Activated naive CD8-positive, alpha-beta T cell treated with anti-CD3 and anti-CD28 coated beads, Interleukin-2, amount 50 U/mL, for 16 hours (primary cell): ENCODE results near the gene GARIN5A.
"Not testable (repeated sequence)": the region's sequence is repeated elsewhere in the genome, so short reads cannot be mapped to it uniquely, and the experiment has no call there.

Experiments used
- DNase-seq: peaks from one replicate; pipeline ENCODE4 v3.0.0-alpha.2; 2020; ENCODE audit warnings: low read depth, low spot score

GARIN5A gene

DNA sequence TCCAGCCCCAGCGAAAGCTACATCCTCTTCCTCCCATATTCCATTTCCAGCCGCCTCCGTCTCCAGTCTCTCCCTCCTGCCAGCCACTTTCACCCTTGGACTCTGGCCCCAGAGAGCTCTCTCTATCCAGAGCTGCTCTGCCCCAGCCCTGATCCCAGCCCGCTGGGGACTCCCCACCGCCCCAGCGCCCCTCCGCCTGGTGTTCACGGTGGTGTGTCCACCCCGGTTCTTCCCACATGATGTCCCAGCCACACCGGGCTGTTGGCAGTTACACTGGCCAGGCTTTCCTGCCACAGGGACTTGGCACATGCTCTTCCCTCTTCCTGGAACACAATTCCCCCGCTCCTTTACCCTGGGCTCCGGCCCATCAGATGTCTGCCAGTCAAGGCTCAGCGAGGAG is 11.6 kb downstream of the GARIN5A start:
- no peak for DNase-seq

DNA sequence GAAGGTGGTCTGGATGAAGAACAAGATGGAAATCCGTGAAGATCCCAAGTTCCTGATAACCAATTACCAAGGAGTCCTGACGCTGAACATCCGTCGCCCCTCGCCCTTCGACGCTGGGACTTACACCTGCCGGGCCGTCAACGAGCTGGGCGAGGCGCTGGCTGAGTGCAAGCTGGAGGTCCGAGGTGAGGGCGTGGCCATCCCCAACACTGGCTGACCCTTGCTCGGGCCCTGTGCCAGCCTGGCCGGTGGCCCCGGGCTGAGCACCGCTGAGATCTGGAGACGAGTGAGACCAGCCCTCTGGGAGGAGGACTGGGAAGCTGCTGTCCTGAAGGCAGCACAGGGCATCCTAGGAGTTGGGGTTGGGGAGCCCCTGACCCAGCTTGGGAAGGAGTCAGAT is 12.3 kb downstream of the GARIN5A start:
- DNase-seq, result no peak

DNA sequence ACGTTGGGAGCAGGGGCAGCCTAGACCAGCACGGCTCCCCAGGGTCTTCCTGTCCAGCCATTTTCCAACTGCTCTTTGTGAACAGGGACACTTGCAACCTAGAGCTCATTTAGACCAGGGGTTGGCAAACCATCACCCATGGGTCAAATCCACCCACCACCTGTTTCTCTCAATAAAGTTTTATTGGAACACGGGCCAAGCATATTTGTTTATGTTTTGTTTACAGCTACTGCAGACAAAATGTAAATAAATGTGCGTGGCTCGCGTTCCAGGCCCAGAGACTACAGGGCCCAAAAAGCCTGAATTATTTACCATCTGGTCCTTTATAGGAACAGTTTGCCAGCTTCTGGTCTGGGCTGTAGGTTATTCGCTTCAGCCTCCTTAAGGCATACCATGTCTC is 13.7 kb downstream of the GARIN5A start:
- DNase-seq, result no peak

DNA sequence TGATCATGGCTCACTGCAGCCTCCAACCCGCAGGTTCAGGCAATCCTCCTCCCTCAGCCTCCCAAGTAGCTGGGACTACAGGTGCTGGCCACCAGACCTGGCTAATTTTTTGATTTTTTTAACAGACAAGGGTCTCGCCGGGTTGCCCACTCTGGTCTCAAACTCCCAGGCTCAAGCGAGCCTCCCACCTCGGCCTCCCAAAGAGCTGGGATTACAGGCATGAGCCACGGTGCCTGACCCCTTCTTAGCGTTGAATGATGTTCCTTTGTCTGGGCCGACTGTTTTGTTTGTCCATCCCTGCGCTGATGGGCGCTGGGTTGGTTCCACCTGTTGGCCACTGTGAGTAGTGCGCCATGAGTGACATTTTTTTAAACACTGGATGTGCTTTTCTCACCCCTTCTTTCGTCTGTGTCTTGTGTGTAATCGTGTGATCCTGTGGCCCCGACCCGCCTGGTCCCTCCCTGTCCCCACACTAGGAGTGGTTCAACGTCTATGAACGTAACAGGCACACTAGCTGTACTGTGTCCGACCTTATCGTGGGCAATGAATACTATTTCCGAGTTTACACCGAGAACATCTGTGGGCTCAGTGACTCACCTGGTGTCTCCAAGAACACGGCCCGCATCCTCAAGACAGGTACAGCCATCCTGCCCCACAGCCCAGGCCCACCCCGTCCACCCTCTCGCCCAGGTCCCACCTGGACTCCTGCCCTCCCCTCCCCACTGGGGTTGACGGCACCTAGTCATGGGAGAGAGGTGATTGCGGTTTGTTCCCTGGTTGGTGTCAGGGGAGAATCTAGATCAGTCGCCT is 15.4 kb downstream of the GARIN5A start:
- peak; percentile 19 for DNase-seq

DNA sequence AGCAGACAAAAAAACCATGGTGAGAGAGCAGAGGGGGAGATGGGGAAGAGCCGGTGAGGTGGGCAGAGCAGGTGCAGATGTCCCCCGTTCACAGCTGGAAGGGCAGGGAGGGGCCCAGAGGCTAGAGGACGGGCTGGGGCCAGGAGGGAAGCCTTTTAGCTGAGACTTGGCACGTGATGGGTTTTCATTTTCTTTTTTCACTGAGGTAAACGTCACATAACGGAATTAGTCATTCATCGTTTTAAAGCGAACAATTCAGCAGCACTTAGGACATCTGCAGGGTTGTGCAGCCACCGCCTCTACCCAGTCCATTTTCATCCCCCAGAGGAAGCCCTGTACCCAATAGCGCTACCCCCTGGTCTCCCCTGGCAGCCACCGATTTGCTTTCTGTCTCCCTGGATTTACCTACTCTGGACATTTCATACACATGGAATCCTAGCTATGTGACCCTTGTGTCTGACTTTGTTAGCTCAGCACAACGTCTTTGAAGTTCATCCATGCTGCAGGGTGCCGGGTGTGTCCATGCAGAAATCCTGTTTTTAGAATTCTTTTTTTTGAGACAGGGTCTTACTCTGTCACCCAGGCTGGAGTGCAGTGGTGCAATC is 16.4 kb downstream of the GARIN5A start:
- DNase-seq, result no peak

DNA sequence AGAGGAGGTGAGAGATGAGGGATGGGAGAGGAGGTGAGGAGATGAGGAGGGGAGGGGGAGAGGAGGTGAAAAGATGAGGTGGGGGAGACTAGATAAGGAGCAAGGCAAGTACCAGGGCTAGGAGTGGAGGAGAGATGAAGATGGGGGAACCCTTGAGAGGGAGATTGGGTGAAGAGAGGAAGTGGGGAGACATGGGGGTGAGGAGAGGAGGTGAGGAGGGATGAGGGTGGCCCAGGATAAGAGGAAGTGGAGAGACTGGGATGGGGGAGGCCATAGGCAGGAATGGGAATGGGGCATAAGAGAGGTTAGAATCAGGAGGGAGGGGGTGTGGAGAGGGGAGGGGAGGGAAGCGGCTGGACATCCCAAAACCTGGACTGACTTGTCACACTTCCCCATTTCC is 17.0 kb downstream of the GARIN5A start:
- no peak for DNase-seq

DNA sequence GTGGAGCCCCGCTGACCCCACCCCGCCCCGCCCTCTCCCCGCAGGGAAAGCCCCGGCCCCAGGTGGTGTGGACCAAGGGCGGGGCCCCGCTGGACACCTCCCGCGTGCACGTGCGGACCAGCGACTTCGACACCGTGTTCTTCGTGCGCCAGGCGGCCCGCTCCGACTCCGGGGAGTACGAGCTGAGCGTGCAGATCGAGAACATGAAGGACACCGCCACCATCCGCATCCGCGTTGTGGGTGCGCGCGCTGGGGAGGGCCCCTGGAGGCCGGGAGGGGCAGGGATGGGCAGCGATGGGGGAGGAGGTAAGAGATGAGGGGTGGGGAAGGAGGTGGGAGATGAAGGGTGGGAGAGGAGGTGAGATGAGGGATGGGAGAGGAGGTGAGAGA is 17.6 kb downstream of the GARIN5A start:
- DNase-seq, result no peak

DNA sequence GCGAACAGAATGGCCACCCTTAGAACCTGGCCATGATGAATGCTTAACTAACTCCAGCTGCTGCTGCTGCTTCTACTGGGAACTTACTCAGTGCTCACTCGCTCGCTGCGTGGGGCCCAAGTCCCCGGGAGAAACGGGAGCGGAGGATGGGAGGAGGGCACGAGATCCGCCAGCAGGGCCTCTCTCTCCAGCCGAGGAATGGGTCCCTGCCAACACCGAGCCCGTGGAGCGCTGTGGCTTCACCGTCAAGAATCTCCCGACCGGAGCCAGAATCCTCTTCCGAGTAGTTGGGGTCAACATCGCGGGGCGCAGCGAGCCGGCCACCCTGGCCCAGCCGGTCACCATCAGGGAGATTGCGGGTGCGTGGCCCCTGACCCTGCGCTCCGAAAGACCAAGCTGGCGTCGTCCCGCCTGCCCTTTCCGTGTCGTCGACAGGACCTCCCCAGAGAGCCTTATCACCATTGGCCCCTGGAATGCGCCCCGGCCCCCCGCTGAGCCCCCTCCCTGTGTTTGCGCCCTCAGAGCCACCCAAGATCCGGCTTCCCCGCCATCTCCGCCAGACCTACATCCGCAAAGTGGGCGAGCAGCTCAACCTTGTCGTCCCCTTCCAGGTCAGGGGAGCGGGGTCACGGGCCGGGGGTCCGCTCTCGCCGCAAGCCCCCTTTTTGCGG is 18.1 kb downstream of the GARIN5A start:
- no peak for DNase-seq

DNA sequence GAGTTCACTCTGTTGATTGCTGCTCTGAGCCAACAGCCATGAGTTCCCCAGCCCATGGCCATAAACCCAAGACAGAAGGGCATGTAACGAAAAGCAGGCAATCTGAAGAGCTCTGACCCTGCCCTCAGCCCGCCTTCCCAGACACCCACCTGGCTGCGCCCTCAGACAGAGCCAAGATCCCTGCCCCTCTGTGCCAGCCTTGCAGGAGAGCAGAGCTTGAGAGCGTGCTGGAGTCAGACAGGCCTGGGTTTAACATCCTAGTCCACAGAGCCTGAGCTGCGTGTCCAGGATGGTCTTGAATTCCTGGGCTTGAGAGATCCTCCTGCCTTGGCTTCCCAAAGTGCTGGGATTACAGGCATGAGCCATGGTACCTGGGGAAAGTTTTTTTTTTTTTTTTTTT is 19.3 kb downstream of the GARIN5A start:
- DNase-seq, result no peak

DNA sequence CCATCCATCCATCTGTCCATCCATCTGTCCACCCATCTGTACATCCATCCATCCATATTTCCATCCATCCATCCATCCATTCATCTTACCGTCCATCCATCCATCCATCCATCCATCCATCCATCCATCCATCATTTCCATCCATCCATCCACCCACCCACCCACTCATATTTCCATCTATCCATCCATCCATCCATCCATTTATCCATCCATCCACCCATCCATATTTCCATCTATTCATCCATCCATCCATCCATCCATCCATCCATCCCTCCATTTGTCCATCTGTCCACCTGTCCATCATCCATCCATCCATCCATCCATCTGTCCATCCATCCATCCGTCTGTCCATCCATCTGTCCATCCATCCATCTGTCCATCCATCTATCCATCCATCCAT is 20.7 kb downstream of the GARIN5A start:
- no peak for DNase-seq

DNA sequence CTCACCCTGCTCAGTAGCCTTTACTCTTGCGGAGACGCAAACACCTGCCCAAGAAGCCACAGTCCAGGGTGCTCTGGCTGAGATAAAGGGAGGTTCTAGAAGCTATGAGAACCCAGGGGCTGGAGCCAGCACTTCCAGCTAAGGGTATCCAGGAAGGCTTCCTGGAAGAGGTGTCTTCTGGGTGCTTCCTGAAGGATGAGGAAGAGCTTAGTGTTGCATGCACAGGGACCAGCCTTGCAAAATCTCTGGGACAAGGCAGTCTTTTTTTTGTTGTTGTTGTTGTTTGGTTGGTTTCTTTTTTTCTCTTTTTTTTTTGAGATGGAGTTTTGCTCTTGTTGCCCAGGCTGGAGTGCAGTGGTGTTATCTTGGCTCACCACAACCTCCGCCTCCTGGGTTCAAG is 23.4 kb downstream of the GARIN5A start:
- no peak for DNase-seq

DNA sequence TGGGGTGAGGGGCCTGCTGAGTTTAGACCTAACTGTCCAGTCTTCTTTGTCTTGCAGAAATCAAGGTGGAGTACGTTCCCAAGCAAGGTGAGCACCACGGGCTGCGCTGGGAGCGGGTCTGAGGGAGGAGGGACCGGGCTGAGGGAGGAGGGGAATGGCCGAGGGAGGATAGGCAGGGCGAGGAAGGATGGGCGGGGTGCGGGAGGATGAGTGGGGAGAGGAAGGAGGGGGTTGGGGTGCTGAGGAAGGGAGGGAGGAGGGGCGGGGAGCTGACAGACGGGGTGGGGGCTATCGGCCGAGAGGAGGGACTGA is 25.5 kb downstream of the GARIN5A start:
- DNase-seq, result no peak

DNA sequence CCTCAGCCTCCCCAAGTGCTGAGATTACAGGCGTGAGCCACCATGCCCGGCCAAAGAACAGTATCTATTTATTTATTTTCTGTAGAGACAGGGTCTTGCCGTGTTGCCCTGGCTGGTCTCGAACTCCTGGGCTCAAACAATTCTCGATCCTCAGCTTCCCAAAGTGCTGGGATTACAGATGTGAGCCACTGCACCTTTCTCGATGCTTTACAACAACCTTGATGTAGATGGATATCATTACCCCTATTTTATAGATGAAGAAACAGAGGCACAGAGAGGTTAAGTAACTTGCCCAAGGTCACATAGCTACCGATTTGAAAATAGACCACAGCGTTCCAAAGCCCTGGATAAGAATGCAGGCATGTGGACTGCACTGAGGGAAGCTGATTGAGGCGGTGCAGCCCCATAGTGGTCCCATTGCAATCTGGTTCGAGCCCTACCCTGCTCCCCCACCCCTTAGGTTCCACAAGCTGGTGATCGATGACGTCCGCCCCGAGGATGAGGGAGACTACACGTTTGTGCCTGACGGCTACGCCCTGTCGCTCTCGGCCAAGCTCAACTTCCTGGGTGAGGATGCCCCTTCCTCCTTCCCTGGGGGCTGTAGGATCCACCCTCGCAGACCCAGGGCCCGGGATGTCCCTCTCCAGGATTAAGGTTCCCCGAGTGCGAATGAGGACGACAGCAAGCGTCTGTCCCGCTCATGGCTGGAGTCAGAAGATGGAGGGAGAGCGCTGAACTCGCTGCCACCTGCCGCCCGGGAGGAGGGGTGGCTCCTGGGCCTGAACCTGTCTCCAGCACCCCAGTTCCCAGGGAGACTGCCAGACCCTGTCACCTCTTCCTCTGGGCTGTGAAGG is 26.1 kb downstream of the GARIN5A start:
- no peak for DNase-seq

DNA sequence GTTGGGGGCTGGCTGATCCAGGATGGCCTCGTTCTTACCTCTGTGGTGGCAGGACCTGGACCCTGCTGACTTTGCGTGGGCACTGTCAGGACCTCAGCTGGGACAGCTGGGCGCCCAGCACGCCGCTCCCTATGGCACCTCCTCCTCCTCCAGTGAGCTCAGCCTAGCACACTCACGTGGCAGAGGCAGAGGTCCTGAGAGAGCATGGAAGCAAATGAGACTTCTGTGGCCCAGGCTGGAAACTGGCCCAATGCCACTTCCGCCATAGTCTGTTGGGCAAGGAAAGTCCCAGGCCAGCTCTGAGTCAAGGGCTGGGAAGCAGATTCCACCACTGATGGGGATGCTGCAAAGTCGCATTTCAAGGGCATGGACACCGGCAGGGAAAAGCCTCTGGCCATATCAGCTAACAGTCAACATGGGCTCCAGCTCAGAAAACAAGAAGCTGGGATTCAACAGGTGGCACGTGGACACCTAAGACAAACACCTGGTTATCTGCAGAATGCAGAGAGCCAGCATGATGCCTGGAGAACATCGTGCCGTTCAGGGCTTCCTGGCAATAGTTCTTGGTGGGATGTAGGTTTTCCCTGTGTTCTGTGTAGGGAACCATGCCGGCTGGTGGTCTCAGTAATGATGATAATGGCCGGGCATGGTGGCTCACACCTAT is 27.3 kb downstream of the GARIN5A start:
- DNase-seq, result no peak

DNA sequence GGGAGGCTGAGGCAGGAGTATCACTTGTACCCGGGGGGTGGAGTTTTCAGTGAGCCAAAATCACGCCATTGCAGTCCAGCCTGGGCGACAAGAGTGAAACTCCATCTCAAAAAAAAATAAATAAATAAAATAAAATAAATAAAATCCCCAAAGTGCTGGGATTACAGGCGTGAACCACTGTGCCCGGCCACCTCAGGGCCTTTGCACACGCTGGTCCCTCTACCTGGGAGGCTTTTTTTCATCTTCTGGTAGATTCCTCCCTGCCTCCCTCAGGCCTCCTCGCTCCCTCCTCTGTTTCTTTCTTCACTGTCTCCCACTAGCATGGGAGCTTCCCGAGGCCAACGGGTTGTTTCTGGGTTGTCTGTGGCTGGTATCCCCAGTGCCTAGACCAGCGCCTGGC is 28.9 kb downstream of the GARIN5A start:
- DNase-seq, result no peak

DNA sequence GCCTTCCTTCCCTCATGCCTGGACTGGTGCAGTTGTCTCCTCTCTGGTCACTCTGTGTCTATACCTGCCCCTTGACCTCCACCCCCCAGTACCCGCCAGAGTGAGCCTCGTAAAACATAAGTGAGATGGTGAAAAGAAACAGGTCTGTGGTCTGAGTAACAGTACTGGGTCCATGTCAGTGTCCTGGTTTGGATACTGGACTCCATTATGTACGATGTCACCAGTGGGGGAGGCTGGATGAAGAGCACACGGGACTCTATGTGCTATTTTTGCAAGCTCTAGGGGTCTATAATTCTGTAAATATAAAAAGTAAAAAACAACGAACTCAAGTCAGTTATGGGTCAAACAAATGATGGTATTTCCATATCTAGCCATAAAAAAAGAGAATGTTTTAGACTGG is 29.6 kb downstream of the GARIN5A start:
- no peak for DNase-seq

DNA sequence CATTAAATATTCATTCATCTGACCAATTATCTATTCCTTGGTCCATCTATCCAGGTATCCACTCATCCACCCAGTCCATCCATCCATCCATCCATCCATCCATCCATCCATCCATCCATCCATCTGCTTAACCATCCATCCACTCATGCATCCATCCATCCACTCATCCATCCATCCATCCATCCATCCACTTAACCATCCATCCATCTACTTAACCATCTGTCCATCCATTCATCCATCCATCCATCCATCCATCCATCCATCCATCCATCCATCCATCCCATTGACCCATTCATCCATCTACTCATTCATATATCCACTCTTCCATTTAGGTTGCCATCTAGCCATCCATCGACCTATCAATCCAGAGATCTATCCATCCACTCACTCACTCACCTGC is 32.6 kb downstream of the GARIN5A start:
- no peak for DNase-seq

DNA sequence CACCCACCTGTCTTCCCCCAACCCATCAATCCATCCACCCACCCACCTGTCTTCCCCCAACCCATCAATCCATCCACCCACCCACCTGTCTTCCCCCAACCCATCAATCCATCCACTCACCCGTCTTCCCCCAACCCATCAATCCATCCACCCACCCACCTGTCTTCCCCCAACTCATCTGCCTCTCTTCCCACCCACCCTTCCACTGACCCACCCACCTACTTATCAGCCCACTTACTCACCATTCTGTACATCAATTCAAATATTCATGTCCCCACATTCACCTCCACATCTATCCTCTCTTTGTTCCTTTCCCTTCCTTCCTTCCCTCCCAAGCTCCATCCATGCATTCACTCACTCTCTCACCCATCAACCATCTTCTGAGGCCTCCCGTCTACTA is 37.5 kb downstream of the GARIN5A start:
- DNase-seq, result not testable (repeated sequence)

DNA sequence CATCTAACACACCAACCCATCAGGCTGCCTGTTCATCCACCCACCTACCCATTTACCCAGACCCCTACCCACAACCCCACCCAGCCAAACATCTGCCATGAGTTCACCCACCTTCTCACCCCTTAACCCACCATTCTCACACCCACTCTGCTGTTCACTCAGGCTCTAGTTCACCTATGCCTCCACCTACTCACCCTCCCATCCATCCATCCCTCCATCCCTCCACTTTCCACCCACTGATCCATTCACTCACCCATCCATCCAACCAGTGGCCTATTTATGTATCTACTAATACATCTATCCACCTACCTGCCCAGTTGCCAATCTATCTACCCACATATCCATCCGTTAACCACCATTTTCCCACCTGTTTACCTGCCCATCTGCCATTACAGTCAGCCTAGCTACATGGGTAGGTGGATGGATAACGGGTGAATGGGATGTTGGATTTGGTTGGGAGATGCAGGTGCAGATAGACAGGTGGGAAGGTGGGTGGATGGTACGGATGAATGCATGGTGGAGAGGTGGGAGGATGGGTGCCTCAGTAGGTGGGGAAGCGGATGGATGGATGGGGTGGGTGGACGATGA is 38.7 kb downstream of the GARIN5A start:
- no peak for DNase-seq

DNA sequence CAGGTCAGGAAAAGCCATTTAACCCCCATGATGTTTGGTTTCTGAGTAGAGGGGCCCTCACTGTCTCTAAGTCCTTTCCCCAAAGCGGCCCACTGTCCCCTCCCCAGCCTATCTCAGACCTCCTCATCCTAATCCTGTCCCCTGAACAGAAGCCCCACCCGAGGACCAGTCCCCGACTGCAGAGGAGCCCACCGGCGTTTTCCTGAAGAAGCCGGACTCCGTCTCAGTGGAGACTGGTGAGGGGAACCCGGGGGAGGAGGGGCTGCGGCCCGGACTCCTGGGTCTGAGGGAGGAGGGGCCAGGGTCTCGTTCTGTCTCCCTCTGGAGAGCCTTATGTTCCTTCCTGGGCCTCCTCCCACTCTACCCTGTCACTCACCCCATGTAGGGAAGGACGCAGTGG is 41.0 kb downstream of the GARIN5A start:
- DNase-seq, result no peak

DNA sequence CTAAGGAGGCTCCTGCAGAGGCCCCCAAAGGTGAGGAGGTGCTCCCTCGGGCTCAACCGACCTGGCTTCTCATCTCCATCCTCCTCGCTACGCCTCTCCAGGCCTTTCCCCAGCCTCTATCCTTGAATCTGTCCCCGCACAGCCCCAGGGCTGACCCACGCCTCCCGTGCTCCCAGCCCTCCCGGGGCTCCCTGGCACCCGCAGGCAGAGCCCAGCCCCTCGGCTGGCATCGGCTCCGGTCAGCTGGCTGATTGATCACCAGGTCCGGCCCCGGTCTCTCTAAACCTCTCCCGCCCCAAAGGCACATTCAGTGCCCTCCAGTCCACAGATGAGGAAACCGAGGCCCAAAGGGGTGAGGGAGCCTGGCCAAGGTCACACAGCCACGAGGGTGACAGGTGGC is 41.4 kb downstream of the GARIN5A start:
- DNase-seq, result no peak
